Activated CD4-positive, alpha-beta T cell treated with anti-CD3 and anti-CD28 coated beads, Interleukin-2, amount 50 U/mL, for 16 hours (primary cell): Measurements from ENCODE around the gene SERTM2.

Source experiments
- DNase-seq: peaks from one replicate; pipeline ENCODE4 v3.0.0-alpha.2; 2020

Gene SERTM2

DNA sequence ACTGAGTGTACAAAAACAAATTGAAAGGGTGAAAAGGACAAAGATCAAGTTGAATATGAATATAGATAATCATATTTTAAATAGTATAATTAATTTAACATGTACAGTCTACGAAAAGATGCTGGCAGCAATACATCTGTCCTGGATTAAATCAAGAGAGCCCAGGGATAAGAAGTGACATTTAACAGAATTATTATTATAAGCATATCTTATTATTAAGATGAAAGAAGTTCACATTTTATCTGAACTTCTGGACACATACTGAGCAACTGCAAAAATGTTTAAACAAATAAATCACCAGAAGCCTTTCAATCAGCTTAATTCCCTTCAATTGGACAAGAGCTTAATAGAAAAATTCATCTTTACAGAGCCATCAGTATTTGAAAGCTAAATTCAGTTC, 50.4 kb downstream of the SERTM2 start:
- no peak for DNase-seq

- DNase-seq = no peak
These were observed 56.3 kb downstream of the SERTM2 start for GRCh38 chrX:111567542-111568255.

DNA sequence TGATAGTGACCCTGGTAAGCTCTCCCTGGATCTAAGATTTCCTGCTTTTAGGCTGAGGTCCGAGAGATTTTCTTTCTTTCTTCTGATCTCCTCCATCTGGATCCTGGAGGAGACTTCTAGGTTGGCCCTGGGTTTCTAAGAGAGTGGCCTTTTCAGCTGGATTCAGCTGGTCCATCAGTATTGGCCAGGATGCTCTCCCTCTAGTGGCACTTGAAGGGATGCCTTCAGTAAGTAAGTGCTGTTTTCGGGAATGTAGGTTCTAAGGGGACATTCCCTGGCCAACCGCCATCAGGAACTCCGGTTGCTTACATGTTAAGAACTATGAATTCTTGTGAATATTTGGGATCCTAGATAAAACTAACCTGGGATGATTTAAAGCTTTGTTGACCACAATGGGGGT, 56.9 kb downstream of the SERTM2 start:
- no peak for DNase-seq

DNA sequence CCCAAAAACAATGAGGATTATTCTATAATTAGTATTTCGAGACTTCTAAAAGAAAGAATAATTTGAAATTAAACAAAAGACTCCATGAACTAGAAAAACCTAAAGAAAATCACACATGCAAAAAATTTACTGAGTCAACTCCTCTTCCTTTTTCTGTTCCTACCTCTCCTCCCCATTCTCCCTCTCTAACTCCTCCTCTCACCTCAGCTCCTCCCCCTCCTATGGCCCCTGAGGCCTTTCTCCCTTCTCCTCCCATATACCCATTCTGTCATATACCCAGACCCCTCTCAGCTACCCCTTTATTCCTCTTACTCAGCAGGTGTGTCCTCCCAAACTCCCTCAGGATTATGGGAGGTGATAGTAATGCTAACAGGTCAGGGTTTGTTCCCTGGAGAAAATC, 57.4 kb downstream of the SERTM2 start:
- no peak for DNase-seq
